ENCODE results near the gene ASB9.
"Not testable (repeated sequence)": the region's sequence is repeated elsewhere in the genome, so short reads cannot be mapped to it uniquely, and the experiment has no call there.

Gene ASB9

GRCh38 chrX:15241301-15241700, 28.6 kb downstream of the ASB9 start:
- no peak for DNase-seq (ENCODE audit: low read depth in 3 of 3)

- no peak for DNase-seq (ENCODE audit: low read depth in 3 of 3)
Observed at GRCh38 chrX:15240414-15240813, 29.5 kb downstream of the ASB9 start.

- DNase-seq (ENCODE audit: low read depth in 3 of 3), result no peak
Observed at GRCh38 chrX:15236146-15236545, 33.7 kb downstream of the ASB9 start.

GRCh38 chrX:15235001-15235400, 34.9 kb downstream of the ASB9 start:
- DNase-seq (ENCODE audit: low read depth in 3 of 3), result no peak

- DNase-seq (ENCODE audit: low read depth in 3 of 3), result no peak
Observed at GRCh38 chrX:15233416-15234015, 36.4 kb downstream of the ASB9 start.

GRCh38 chrX:15224747-15225146, 45.1 kb downstream of the ASB9 start:
- DNase-seq (ENCODE audit: low read depth in 3 of 3), result no peak

- DNase-seq (ENCODE audit: low read depth in 3 of 3), result no peak
Observed at GRCh38 chrX:15221321-15221720, 48.6 kb downstream of the ASB9 start.

GRCh38 chrX:15217161-15217560, 52.7 kb downstream of the ASB9 start:
- no peak for DNase-seq (ENCODE audit: low read depth in 3 of 3)

- no peak for DNase-seq (ENCODE audit: low read depth in 3 of 3)
Observed at GRCh38 chrX:15216280-15216679, 53.6 kb downstream of the ASB9 start.

- DNase-seq (ENCODE audit: low read depth in 3 of 3), result no peak
Observed at GRCh38 chrX:15215366-15215765, 54.5 kb downstream of the ASB9 start.

- DNase-seq (ENCODE audit: low read depth in 3 of 3), result no peak
Observed at GRCh38 chrX:15214588-15214987, 55.3 kb downstream of the ASB9 start.

GRCh38 chrX:15209096-15209495, 60.8 kb downstream of the ASB9 start:
- no peak for DNase-seq (ENCODE audit: low read depth in 3 of 3)

GRCh38 chrX:15207994-15208393, 61.9 kb downstream of the ASB9 start:
- DNase-seq (ENCODE audit: low read depth in 3 of 3), result no peak

GRCh38 chrX:15207384-15207783, 62.5 kb downstream of the ASB9 start:
- DNase-seq (ENCODE audit: low read depth in 3 of 3), result no peak

- no peak for DNase-seq (ENCODE audit: low read depth in 3 of 3)
Observed at GRCh38 chrX:15206306-15206705, 63.6 kb downstream of the ASB9 start.

GRCh38 chrX:15204130-15204751, 65.6 kb downstream of the ASB9 start:
- DNase-seq (ENCODE audit: low read depth in 3 of 3), result no peak

GRCh38 chrX:15203694-15204093, 66.2 kb downstream of the ASB9 start:
- DNase-seq (ENCODE audit: low read depth in 3 of 3), result no peak

GRCh38 chrX:15202454-15203177, 67.3 kb downstream of the ASB9 start:
- DNase-seq (ENCODE audit: low read depth in 3 of 3), result no peak

GRCh38 chrX:15200871-15201270, 69.0 kb downstream of the ASB9 start:
- DNase-seq (ENCODE audit: low read depth in 3 of 3), result no peak

- DNase-seq (ENCODE audit: low read depth in 3 of 3), result not testable (repeated sequence)
Observed at GRCh38 chrX:15198608-15199202, 71.2 kb downstream of the ASB9 start.

- DNase-seq (ENCODE audit: low read depth in 3 of 3), result no peak
Observed at GRCh38 chrX:15194146-15194545, 75.7 kb downstream of the ASB9 start.

Data from stimulated activated CD4-positive, alpha-beta T cell treated with anti-CD3 and anti-CD28 coated beads, TNF-alpha, amount 100 ng/mL, for 48 hours (primary cell).